GM19372 (cell line): ENCODE results near the gene RASAL2.

Source experiments
- ATAC-seq: cut with Tn5 transposase; IDR thresholded peaks from one replicate; pipeline ENCODE4 v1.9.1; 2021; ENCODE audit warnings: mild to moderate bottlenecking, low read depth, moderate library complexity; ENCODE audit not compliant: unreplicated experiment

RASAL2 gene

GRCh38 chr1:178528228-178528952 lies 434.5 kb downstream of the RASAL2 start:
- no peak for ATAC-seq

- no peak for ATAC-seq
These were observed 435.0 kb downstream of the RASAL2 start for GRCh38 chr1:178528953-178529335.

GRCh38 chr1:178529364-178530036 lies 435.6 kb downstream of the RASAL2 start:
- no peak for ATAC-seq

GRCh38 chr1:178530037-178530402 lies 436.1 kb downstream of the RASAL2 start:
- ATAC-seq = no peak

DNA sequence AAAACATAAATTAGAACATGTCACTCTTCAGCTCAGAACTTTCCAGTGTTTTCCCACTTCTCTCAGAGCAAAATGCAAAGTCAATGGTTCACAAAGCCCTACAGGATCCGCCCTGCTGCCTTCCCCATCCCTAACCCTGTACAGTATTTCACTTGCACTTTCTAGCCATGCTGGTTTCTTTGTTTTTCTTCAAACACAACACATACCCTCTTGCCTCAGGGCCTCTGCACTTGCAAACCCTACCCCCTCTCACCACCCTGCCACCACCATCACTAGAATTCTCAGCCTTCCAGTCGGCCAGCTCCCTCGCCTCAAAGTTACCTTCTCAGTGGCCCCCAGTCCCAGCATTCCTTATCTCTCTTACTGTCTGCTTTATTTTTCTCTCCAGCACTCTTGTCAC lies 436.6 kb downstream of the RASAL2 start:
- no peak for ATAC-seq

DNA sequence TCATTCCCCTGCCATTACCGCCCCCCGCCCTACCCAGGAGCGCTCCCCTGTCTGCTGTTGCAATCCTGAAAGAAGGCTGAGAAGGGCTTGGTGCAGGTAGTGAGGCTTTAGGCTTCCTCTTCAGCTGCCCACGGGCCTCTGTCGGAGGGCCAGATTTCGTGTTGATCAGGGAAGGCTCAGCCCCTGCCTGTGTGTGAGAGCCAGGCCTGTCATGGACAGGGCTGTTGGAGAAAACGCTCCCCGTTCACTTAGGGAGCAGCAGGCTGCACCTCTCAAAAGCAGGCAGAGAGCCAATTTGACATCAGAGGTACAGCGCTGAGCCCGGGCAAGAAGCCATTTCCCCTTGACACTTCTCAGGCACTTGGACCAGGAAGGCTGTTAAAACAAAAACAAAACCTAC lies 438.0 kb downstream of the RASAL2 start:
- peak; percentile 35 for ATAC-seq

GRCh38 chr1:178532392-178532791 lies 438.5 kb downstream of the RASAL2 start:
- peak; percentile 79 for ATAC-seq

DNA sequence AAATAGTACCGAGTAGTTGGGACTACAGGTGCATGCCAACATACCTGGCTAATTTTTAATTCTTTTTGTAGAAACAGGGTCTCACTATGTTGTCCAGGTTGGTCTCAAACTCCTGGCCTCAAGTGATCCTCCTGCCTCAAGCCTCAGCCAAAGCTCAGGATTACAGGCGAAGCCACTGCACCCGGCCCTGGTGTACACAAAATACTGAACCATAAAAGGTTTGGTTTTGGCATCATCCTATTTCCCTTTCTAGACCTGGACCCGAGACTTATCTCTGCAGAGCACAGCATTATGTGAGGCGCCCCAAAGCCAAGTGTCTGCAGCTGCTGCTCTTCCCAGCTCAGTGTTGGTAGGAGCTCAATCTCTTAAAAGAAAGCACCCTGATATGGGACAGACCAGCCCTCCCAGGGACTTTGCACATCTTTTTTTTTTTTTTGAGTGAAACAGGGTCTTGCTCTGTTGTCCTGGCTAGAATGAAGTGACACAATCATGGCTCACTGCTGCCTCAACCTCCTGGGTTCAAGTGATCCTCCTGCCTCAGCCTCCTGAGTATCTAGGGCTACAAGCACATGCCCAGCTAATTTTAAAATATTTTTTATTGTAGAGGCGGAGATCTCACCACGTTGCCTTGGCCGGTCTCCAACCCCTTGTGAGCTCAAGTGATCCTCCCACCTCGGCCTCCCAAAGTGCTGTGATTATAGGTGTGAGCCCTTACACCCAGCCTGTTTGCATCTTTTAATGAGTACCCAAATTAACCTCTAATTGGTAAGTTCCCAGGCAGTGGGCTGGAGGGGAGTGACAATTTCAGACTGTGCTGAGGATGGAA lies 439.4 kb downstream of the RASAL2 start:
- ATAC-seq = no peak
